SK-N-SH (cell line): Measurements from ENCODE around the gene C15orf39. TPM values are rescaled to one million over a fixed set of nuclear protein-coding genes. Genes with fewer than 3 reads are reported as not detected.

Source experiments
- CTCF ChIA-PET: fragments of 300-600, 350-600 bp; formaldehyde crosslinking; extraction: SDS; loops from one replicate; lab custom pipeline; 2021; lab: Yijun Ruan, JAX
- POLR2A ChIA-PET: fragments of 350-600 bp; sonication (Branson Sonifier 250); formaldehyde crosslinking; extraction: SDS; loops from one replicate; lab custom pipeline; 2020; ENCODE audit warnings: antibody characterized with exemption, inconsistent platforms; lab: Yijun Ruan, JAX
- DNase-seq: peaks from one replicate; pipeline ENCODE4 v3.0.0; 2012
- H2AFZ ChIP-seq: fragments of 200-600 bp; sonication (generic); 2 replicates; pipeline ENCODE4 v1.8.1; 2016; ENCODE audit warnings: antibody characterized with exemption, mild to moderate bottlenecking, low read depth
- H3F3A ChIP-seq: fragments of 200-600 bp; sonication (generic); replicated peaks from 2 replicates; pipeline ENCODE3; 2016; ENCODE audit warnings: antibody characterized with exemption, mild to moderate bottlenecking; ENCODE audit not compliant: insufficient read depth
- H3K27ac ChIP-seq, 2 experiments: fragments of 200-500 bp in 1 of 2; fragments of 200-600 bp in 1 of 2; sonication (Bioruptor generic) in 1 of 2; sonication (generic), shearing (Covaris generic) in 1 of 2; 2 replicates each; pipeline versions ENCODE4 v1.5.1 to v1.6.1; 2014 to 2016; ENCODE audit warnings: low read depth in 2 of 2, inconsistent platforms in 1 of 2, low read length in 1 of 2, mild to moderate bottlenecking in 1 of 2, mixed read lengths in 1 of 2
- H3K27me3 ChIP-seq: fragments of 200-600 bp; sonication (generic), shearing (Covaris generic); 2 replicates; pipeline ENCODE4 v1.6.1; 2016; ENCODE audit warnings: mixed run types; ENCODE audit not compliant: insufficient read depth
- H3K36me3 ChIP-seq, 2 experiments: fragments of 200-500 bp in 1 of 2; fragments of 200-600 bp in 1 of 2; sonication (Bioruptor generic) in 1 of 2; sonication (generic) in 1 of 2; replicated peaks in 1 of 2; 2 replicates each; pipeline versions ENCODE3 to v1.5.1; 2014 to 2016; ENCODE audit warnings: low read length in 1 of 2, mild to moderate bottlenecking in 1 of 2; ENCODE audit not compliant: insufficient read depth in 2 of 2, control insufficient read depth in 1 of 2
- H3K4me1 ChIP-seq, 2 experiments: fragments of 200-500 bp in 1 of 2; fragments of 200-600 bp in 1 of 2; sonication (Bioruptor generic) in 1 of 2; sonication (generic), shearing (Covaris generic) in 1 of 2; 2 replicates each; pipeline versions ENCODE4 v1.5.1 to v1.6.1; 2014 to 2016; ENCODE audit warnings: low read depth in 1 of 2, low read length in 1 of 2, mixed run types in 1 of 2; ENCODE audit not compliant: insufficient read depth in 2 of 2, control insufficient read depth in 1 of 2
- H3K4me2 ChIP-seq: fragments of 200-600 bp; sonication (generic), shearing (Covaris generic); 2 replicates; pipeline ENCODE4 v1.6.1; 2017; ENCODE audit warnings: mixed run types
- H3K4me3 ChIP-seq, 2 experiments: fragments of 200-500 bp in 1 of 2; fragments of 200-600 bp in 1 of 2; sonication (Bioruptor generic) in 1 of 2; sonication (generic), shearing (Covaris generic) in 1 of 2; 2 replicates each; pipeline versions ENCODE4 v1.5.1 to v1.8.1; 2014 to 2016; ENCODE audit warnings: low read depth in 2 of 2, inconsistent platforms in 1 of 2, low read length in 1 of 2, mild to moderate bottlenecking in 1 of 2, mixed read lengths in 1 of 2, moderate library complexity in 1 of 2
- H3K79me2 ChIP-seq: fragments of 200-600 bp; sonication (generic); 2 replicates; pipeline ENCODE4 v1.8.1; 2017; ENCODE audit warnings: mild to moderate bottlenecking; ENCODE audit not compliant: insufficient read depth
- H3K9ac ChIP-seq: fragments of 200-600 bp; sonication (generic); 2 replicates; pipeline ENCODE4 v1.6.1; 2017; ENCODE audit warnings: mixed run types
- H3K9me2 ChIP-seq: fragments of 200-600 bp; sonication (generic); 2 replicates; pipeline ENCODE4 v1.6.1; 2017; ENCODE audit warnings: mixed run types
- H3K9me3 ChIP-seq: fragments of 200-600 bp; sonication (generic); 2 replicates; pipeline ENCODE4 v1.6.1; 2017; ENCODE audit warnings: mixed run types, mild to moderate bottlenecking, moderate library complexity
- H4K20me1 ChIP-seq: fragments of 200-600 bp; sonication (generic); 2 replicates; pipeline ENCODE4 v1.6.1; 2017; ENCODE audit warnings: mild to moderate bottlenecking, mixed run types; ENCODE audit not compliant: insufficient read depth
- CHD2 ChIP-seq: fragments of 150-350 bp; IDR thresholded peaks from 2 replicates; pipeline ENCODE4 v1.6.1; 2018; ENCODE audit warnings: low read length; ENCODE audit not compliant: partially characterized antibody
- EP300 ChIP-seq, 2 experiments: IDR thresholded peaks; 2 replicates each; pipeline versions ENCODE4 v1.4.0 to v1.6.1; 2012; ENCODE audit warnings: borderline replicate concordance in 1 of 2, low read depth in 1 of 2, low read length in 1 of 2
- EZH2phosphoT487 ChIP-seq: fragments of 200-600 bp; sonication (generic); IDR thresholded peaks from 2 replicates; pipeline ENCODE4 v1.6.1; 2017; ENCODE audit warnings: low read depth, mixed run types, mild to moderate bottlenecking, antibody characterized with exemption, moderate library complexity, borderline replicate concordance
- GABPA ChIP-seq: IDR thresholded peaks from 2 replicates; pipeline ENCODE4 v1.4.0; 2012; ENCODE audit warnings: low read depth, mild to moderate bottlenecking
- GATA2 ChIP-seq: sonication (generic); formaldehyde crosslinking; IDR thresholded peaks from 2 replicates; pipeline ENCODE4 v1.5.0; 2020; ENCODE audit warnings: mild to moderate bottlenecking, missing genetic modification reagents
- POLR2AphosphoS5 ChIP-seq: IDR thresholded peaks from 2 replicates; pipeline ENCODE4 v1.6.1; 2012; ENCODE audit warnings: low read depth, low read length
- RAD21 ChIP-seq: IDR thresholded peaks from 2 replicates; pipeline ENCODE4 v1.6.1; 2012; ENCODE audit warnings: mild to moderate bottlenecking, low read length
- RFX5 ChIP-seq: IDR thresholded peaks from 2 replicates; pipeline ENCODE4 v1.6.1; 2012; ENCODE audit warnings: mild to moderate bottlenecking, improper control_type of control experiment, low read length
- RXRA ChIP-seq: IDR thresholded peaks from 2 replicates; pipeline ENCODE4 v1.4.0; 2012; ENCODE audit warnings: low read depth, mild to moderate bottlenecking, borderline replicate concordance
- YY1 ChIP-seq: IDR thresholded peaks from 2 replicates; pipeline ENCODE4 v1.4.0; 2012; ENCODE audit warnings: low read depth, mild to moderate bottlenecking
- WGBS: methylation state at CpG from one replicate; pipeline ENCODE4 v1.1.6; 2017; ENCODE audit warnings: low lambda C conversion rate; 5-methylcytosine and 5-hydroxymethylcytosine counted together
- polyA plus RNA-seq, 3 experiments: library from polyadenylated mRNA; depleted of rRNA; stranded (reverse); fragments of >200 nt; gene quantifications; 2 replicates each; pipeline ENCODE4 v1.2.3, GENCODE V29; 2012
- TF ChIP-seq, protein P1 (sequence below): fragments of 200-600 bp; sonication (generic); IDR thresholded peaks from 2 replicates; pipeline ENCODE4 v1.6.1; 2017; ENCODE audit warnings: antibody characterized with exemption, mild to moderate bottlenecking, moderate library complexity
- TF ChIP-seq, protein P2 (sequence below): IDR thresholded peaks from 2 replicates; pipeline ENCODE4 v1.6.1; 2012; ENCODE audit warnings: mild to moderate bottlenecking, low read depth, low read length, moderate library complexity

The C15orf39 gene
- polyA plus RNA-seq, 1 of the 3 experiments (the other 2 are of a cell fraction), result 2.5 TPM

DNA sequence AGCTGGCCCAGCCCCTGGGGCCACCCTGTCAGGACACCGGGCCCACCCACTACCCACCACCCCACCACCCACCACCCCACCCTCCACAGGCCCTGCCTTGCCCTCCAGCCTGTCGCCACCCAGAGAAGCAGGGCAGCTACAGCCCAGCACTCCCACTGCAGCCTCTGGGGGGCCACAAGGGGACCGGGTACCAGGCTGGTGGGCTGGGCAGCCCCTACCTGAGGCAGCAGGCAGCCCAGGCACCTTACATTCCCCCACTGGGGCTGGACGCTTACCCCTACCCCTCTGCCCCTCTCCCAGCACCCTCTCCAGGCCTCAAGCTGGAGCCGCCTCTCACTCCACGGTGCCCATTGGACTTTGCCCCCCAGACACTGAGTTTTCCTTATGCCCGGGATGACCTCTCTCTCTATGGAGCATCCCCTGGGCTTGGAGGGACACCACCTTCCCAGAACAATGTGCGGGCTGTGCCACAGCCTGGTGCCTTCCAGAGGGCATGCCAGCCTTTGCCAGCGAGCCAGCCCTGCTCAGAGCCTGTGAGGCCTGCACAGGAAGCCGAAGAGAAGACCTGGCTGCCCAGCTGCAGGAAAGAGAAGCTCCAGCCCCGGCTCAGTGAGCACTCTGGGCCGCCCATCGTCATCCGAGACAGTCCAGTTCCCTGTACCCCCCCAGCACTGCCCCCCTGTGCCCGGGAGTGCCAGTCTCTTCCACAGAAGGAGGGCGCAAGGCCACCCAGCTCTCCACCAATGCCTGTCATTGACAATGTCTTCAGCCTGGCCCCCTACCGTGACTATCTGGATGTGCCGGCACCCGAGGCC lies 5.3 kb downstream of the C15orf39 start:
- Histone ChIP-seq H3K36me3 (peaks cover 7 to 32% of the 10 kb centered on the region in 2 experiments), H3K9me2 (no peaks in the 10 kb centered on the region), H3K9ac (no peak overlapping the region), H3K4me1 (peaks cover 4 to 18% of the 10 kb centered on the region in 2 experiments; a peak in 1 of 4 replicates), H3K4me3 (no peak overlapping the region), H2AFZ (no peak overlapping the region), H3K4me2 (no peak overlapping the region), H3K27ac (no peak overlapping the region), H3K27me3 (no peaks in the 10 kb centered on the region), H3K9me3 (no peaks in the 10 kb centered on the region), H3F3A (no peaks in the 10 kb centered on the region), H4K20me1 (peaks cover 91% of the 10 kb centered on the region), H3K79me2 (peaks cover 78% of the 10 kb centered on the region)
- TF ChIP-seq, protein P1, sequence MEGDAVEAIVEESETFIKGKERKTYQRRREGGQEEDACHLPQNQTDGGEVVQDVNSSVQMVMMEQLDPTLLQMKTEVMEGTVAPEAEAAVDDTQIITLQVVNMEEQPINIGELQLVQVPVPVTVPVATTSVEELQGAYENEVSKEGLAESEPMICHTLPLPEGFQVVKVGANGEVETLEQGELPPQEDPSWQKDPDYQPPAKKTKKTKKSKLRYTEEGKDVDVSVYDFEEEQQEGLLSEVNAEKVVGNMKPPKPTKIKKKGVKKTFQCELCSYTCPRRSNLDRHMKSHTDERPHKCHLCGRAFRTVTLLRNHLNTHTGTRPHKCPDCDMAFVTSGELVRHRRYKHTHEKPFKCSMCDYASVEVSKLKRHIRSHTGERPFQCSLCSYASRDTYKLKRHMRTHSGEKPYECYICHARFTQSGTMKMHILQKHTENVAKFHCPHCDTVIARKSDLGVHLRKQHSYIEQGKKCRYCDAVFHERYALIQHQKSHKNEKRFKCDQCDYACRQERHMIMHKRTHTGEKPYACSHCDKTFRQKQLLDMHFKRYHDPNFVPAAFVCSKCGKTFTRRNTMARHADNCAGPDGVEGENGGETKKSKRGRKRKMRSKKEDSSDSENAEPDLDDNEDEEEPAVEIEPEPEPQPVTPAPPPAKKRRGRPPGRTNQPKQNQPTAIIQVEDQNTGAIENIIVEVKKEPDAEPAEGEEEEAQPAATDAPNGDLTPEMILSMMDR, result no peak
- TF ChIP-seq GATA2 (CRISPR knock-in tag), result no peak
- no peak for TF ChIP-seq EP300 (IDR thresholded peaks at IDR 0.05; ENCODE audit: borderline replicate concordance in 1 of 2, low read depth in 1 of 2, low read length in 1 of 2)
- no peak for TF ChIP-seq YY1
- TF ChIP-seq CHD2, result no peak
- no peak for TF ChIP-seq RFX5
- TF ChIP-seq GABPA, result no peak
- TF ChIP-seq POLR2AphosphoS5, result no peak
- no peak for TF ChIP-seq EZH2phosphoT487
- no peak for TF ChIP-seq RXRA
- no peak for TF ChIP-seq RAD21
- TF ChIP-seq, protein P2, sequence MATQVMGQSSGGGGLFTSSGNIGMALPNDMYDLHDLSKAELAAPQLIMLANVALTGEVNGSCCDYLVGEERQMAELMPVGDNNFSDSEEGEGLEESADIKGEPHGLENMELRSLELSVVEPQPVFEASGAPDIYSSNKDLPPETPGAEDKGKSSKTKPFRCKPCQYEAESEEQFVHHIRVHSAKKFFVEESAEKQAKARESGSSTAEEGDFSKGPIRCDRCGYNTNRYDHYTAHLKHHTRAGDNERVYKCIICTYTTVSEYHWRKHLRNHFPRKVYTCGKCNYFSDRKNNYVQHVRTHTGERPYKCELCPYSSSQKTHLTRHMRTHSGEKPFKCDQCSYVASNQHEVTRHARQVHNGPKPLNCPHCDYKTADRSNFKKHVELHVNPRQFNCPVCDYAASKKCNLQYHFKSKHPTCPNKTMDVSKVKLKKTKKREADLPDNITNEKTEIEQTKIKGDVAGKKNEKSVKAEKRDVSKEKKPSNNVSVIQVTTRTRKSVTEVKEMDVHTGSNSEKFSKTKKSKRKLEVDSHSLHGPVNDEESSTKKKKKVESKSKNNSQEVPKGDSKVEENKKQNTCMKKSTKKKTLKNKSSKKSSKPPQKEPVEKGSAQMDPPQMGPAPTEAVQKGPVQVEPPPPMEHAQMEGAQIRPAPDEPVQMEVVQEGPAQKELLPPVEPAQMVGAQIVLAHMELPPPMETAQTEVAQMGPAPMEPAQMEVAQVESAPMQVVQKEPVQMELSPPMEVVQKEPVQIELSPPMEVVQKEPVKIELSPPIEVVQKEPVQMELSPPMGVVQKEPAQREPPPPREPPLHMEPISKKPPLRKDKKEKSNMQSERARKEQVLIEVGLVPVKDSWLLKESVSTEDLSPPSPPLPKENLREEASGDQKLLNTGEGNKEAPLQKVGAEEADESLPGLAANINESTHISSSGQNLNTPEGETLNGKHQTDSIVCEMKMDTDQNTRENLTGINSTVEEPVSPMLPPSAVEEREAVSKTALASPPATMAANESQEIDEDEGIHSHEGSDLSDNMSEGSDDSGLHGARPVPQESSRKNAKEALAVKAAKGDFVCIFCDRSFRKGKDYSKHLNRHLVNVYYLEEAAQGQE, result no peak
- 90% methylated on average over 9 of the region's 19 CpGs for WGBS
- ChIA-PET POLR2A (no interaction called here), CTCF (interaction anchor here (3.0 to 8.1 kb wide), 2 partner anchors 8 to 179 kb away, joined by 14 to 238 read pairs; partner anchors contain the start of gene PPCDC)
- DNase-seq, result no peak
